Stimulated activated CD8-positive, alpha-beta memory T cell treated with anti-CD3 and anti-CD28 coated beads, Interleukin-15, amount 100 ng/mL, for 24 hours (primary cell): ENCODE results near the gene CDH22.

Experiments
- DNase-seq: peaks from one replicate; pipeline ENCODE4 v3.0.0-alpha.2; 2020; ENCODE audit warnings: low read depth

Gene CDH22

DNA sequence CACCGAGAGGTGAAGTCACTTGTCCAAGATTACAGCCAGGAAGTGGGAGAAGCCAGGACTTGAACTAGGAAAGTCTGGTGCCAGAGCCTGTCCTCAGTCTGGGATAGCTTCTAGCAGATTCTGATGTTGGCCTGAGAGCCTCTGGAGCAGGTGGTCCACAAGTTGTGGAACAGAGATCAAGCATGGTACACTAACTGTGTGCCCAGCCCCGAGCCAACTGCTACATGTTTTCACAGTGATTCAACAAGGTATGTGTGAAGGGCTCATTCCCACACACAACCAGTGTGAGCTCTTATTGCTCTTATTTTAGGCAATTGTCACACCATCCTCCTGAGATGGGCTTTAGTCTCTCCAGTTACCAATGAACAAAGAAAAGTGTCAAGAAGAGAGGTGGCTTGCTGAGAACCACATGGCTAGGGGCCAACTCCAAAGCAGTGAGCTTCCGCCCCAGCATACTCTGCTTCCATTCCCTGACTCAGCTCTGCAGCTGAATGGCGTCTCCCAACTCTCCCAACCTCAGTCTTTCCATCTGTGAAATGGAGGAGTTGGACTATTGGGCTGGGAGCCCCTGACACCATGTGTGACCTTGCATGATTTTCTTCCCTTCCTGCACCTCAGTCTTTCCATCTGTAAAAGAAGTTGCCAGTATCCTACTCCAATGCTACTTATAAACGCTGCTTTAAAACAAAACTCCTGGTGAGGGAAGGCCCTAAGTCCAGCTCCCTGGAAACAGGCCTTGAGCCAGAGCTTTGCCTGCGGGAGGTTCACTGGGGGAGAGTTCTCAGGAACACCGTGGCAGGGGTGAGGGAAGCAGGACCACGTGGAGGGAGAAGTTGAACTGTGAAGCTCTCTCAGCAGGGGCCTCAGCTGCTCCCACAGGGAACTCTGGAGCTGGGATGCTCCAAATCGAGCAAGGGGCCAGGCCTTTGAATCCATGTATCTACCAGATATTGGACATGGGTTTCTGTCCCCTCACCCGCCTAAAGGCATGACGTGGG lies 40.9 kb downstream of the CDH22 start:
- DNase-seq = no peak

- no peak for DNase-seq
These were observed 42.8 kb downstream of the CDH22 start for GRCh38 chr20:46265539-46265938.

DNA sequence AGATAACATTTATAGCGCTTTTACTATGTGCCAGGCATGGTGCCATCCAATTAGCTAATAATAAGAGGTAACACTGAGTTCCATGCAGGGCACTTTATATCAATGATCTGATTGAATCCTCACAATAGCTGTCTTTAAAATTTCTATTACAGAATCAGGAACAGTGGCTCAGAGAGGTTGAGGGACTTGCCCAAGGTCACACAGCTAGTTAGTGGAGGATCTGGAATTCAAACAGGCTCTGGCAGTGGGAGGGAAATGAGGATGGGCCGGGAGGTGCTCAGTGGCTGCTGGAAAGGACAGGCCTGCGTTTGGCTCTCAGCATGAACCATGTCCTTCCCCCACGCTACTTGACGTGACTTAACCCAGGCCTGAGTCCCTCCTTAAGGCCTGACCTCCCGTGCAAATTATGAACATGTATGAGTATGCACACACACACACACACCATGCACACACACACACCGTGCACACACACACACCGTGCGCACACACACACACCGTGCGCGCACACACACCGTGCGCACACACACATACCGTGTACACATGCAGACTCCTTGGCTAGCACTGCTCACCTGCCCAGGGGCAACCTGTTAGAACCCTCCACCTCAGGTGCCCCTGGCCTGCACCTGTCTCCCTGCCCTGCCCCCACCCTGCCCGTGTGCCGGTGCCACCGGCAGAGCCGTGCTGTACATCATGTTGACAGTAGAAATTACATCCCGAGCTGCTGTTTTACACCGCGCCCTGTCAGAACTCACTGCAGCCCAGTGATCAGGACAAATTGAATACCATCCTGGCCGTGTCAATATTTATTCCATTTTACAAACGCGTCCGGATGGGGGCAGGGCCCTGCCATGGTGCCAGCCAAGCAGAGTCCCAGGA lies 43.7 kb downstream of the CDH22 start:
- no peak for DNase-seq

DNA sequence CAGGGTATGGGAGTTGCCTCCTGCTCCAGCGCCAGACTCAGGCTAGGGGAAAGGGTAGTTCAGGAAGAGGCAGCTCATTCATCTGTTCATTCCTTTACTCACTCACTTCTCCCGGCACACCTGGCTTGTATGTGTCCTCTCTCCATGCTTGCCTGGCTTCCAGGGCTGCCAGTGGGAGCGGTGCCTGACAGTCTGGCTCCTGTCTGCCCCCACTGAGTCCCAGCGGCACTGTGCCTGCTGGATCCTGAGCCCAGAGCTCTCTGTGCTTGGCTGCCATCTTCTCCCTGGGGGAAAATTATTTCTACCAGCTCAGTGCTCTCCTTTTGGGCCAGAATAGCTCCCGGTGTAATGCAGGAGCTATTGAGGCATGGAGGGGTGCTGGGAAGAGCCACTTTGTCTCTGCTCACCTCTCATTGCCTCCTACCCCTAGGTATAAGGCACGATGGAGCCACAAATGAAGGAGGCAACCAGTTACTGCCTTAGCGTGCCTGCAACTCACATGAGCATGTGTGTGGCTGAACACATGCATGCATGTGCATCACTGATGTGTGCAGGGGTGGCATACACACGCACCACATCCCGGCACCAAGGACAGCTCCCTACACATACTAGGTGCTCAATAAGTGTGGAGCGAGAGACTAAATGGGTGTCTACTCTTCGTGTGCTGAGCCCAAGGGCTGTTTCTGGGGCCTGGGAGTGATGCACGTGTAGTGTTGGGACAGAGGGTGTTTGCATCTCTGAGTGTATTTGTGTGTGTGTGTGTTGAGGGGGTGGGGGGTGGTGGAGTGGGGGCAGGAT lies 46.6 kb downstream of the CDH22 start:
- DNase-seq = no peak

DNA sequence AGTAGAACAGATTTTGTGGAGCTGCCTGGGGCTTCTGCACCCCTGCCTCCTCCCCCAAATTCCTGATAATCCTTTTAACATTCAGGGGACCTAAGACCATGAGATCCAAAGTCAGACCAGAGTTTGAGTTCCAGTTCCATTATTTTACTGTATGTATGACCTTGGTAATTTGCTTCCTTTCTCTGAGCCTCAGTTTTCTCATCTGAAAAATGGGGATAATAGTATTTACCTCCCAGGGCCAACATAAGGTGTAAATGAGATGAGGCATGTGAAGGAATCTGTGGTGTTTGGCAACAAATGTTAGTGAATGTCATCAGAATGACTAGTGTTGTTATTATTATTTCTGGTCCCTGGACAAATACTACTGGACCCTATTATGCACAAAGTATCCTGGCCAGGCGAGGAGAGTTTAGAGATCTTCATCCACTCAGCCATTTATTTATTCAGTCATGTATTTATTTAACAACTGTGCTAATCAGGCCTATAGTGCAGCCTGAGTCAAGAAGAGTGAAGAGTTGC lies 47.3 kb downstream of the CDH22 start:
- no peak for DNase-seq

GRCh38 chr20:46260480-46260879 lies 47.8 kb downstream of the CDH22 start:
- DNase-seq = no peak

- no peak for DNase-seq
These were observed 48.9 kb downstream of the CDH22 start for GRCh38 chr20:46259260-46259859.

GRCh38 chr20:46257887-46258286 lies 50.4 kb downstream of the CDH22 start:
- no peak for DNase-seq

DNA sequence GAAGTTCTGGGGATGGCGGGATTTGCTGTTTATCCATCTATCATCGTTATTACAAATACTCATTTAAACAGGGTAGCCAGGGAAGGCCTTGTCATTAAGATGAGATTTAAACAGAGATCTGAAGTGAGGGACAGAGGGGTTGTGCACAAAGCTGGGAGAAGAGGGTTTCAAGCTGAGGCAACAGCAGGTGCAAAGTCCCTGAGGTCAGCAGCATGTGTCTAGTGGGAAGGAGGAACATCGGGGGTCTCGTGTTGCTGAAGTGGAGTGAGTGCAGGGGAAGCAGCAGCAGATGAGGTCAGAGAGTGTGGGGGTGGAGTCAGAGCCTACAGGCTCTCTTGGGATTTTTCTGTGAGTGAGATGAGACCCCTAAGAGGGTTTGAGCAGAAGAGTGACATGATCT lies 52.0 kb downstream of the CDH22 start:
- no peak for DNase-seq

- DNase-seq = no peak
These were observed 52.7 kb downstream of the CDH22 start for GRCh38 chr20:46255440-46256104.

- DNase-seq = no peak
These were observed 54.9 kb downstream of the CDH22 start for GRCh38 chr20:46253391-46253790.

DNA sequence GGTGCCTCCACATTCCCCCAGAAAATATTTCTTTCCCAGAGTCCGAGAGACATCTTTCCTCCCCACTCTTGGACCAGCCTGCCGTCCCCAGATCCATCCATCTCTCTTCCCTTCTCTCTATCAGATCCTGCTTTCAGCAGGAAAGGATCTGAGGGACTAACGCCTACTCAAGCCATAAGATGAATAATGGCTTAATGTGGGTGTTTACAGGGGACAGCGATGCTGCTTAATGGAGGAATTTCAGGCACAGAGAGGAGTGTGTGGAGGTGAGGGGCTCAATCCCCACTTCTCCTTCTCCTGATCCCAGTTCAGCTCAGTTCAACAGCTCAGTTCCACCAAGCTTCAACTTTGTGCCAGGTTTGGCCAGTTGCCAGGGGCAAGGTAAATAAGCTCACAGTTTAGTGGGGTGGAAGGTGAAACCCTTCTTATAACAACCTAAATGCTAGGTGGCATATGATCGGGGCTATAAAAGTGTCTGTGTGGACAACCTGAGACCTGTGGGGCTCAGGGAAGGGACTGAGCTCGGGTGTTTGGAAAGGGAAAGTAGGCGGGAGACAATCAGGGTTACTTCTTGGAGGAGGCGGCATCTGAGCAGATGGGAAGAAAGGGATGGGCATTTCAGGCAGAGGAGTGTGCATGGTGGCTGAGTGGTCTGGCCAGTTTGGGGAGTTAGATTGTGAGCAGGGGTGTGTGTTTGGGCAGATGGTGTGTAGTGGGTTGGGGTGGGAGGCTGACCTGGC lies 55.8 kb downstream of the CDH22 start:
- DNase-seq = no peak

DNA sequence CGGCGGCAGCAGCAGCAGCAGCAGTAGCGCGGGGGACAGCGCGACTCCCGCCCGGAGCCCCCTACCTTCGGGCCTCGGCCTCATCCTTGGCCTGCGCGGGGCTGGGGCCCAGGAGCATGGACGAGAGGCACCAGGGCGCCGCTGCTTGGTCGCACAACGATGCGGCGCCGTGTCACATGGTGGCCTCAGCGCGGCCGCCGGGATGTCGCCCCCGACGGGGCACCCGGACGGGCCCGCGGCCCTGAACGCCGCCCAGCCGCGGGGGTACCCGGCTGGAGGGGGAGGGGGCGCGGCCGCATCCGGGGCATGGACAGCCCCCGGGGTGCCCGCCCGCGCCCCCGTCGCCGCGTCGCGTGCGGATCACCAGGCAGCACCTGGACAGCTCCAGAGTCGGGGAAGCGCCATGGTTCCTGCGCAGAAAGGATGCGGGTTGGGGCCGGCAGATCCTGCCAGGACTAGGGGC lies 57.1 kb downstream of the CDH22 start:
- DNase-seq = no peak

GRCh38 chr20:46250772-46251171 lies 57.5 kb downstream of the CDH22 start:
- DNase-seq = no peak

- DNase-seq = no peak
These were observed 58.6 kb downstream of the CDH22 start for GRCh38 chr20:46249671-46250070.

DNA sequence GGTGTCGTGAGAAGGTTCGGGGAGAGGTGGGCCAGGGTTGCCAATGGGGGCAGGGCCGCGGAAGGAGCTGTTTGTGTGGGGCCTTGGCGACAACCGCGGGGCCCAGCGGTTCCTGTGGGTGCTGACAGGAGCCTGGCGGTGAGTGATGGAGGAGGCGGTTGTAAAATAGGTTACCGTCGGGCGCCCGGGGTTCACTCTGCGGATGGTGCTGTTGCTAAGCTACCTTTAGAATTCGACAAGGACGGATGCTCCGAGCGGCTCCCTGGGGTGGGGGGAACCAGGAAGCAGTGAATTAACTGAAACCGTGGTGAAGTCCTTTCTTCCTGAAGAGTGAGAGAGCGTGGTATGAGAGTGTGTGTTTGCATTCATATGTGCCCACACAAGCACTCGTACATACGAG lies 61.7 kb downstream of the CDH22 start:
- no peak for DNase-seq

DNA sequence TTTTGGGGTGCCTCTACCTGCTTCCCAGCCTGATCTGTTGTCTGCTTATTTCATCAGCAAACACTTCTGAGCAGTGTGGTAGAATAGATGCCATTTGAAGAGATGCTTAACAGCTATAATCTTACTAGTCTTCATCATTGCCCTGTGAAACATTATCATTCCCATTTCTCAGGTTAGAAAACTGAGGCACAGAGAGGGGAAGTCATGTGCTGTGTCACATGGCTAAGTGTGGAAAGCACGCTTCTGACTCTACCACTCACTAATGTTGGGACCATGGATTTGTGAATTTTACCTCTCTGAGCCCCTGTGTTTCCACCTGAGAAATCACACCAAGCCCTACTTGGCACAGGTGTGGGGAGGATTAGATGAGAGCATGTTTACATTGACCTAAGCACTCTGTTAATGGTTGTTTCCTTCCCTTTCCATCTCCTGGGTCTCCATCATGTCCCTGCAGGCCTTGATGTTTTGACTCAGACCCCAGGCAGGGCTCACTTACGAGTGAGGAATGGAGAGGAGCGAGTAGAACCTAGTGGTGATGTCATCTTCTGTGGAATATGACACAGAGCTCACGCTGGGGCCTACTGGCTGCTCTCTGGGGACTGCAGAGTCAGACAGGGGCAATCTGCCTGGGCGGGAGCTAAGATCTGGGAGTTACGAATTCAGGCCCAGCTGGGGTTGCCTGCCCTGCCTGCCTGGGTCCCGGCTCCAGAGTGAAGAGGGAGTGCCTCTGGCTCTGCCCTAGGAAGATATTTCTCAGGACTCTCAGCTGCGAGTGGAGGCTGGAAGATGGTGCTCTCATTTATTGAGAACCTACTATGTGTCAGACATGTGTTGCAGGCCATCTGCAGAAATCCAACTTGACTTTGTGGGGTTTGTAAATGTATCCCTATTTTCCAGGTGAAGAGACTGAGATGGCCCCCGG lies 64.3 kb downstream of the CDH22 start:
- no peak for DNase-seq

DNA sequence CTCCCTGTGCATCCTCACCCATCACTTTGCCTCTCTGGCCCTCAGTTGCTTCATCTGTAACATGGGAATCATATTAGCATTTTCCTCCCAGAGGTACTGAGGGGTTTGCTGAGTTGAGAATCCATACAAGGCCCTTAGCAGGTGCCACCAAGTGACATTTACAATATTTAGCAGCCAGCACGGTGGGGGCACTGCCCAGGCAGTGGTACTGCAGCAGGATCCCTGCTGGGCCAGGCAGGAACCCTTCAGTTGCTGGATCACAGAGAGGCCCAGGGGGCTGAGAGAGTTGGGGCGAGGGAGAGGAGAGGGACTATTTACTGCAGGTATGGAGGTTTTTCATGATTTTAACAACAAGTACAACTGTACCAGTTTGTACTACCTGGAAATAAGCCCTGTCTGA lies 65.9 kb downstream of the CDH22 start:
- DNase-seq = no peak

DNA sequence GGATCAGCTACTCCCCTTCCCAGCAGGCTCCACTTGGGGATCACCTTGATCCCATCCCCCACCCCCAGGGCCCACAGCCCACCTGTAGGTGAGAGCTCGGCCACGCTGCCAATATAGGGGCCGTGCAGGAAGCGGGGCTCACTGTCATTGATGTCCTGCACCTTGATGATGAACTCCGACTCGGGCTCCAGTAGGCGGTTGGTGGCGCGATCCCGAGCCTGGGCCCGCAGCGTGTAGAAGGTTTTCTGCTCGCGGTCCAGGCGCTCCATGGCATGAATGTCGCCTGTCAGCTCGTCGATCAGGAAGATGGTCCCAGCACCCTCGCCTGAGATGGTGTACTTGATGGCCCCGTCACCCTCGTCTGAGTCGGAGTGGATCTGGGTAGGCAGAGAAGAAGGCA lies 67.4 kb downstream of the CDH22 start:
- no peak for DNase-seq
